Right lobe of liver (tissue), 4 donors: ENCODE data around the gene FBXW11.

ENCODE experiments used
- POLR2A ChIP-seq: fragments of 450-650 bp; IDR thresholded peaks from one replicate; pipeline ENCODE4 v1.6.1; 2017; ENCODE audit warnings: antibody characterized with exemption, mild to moderate bottlenecking
- TF ChIP-seq, protein P1 (sequence below), 4 donors: fragments of 200-600 bp in 3 of 4; fragments of 450-650 bp in 1 of 4; IDR thresholded peaks; one replicate each; pipeline versions ENCODE4 v1.5.1 to v1.8.0; 2016 to 2022; ENCODE audit warnings: antibody characterized with exemption in 4 of 4, mild to moderate bottlenecking in 2 of 4
- donor health status: DM: no; HTN: no; CAD: no.
- donor health status: DM: no; HTN: no; CAD: no.
- donor health status: DM: no; HTN: yes; CAD: no.

DNA sequence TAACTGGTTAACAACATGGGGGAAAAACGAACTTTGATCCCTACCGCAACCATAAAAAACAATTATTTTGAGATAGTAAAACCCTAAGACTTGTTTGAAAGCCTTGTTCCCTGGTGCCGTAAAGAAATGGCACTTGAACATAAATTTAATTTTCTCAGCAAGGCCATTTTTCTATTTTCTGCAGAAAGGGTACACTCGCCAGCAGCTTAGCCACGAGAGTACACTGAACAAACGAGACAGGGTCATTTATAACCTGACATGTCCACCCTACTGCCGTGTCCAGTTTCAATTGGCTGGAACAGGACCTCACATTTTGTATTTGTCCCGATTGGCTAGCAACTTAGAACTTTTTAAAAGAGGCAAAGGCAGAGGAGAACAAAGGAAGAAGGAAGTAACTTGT lies 26.8 kb downstream of the FBXW11 start:
- TF ChIP-seq, protein P1, sequence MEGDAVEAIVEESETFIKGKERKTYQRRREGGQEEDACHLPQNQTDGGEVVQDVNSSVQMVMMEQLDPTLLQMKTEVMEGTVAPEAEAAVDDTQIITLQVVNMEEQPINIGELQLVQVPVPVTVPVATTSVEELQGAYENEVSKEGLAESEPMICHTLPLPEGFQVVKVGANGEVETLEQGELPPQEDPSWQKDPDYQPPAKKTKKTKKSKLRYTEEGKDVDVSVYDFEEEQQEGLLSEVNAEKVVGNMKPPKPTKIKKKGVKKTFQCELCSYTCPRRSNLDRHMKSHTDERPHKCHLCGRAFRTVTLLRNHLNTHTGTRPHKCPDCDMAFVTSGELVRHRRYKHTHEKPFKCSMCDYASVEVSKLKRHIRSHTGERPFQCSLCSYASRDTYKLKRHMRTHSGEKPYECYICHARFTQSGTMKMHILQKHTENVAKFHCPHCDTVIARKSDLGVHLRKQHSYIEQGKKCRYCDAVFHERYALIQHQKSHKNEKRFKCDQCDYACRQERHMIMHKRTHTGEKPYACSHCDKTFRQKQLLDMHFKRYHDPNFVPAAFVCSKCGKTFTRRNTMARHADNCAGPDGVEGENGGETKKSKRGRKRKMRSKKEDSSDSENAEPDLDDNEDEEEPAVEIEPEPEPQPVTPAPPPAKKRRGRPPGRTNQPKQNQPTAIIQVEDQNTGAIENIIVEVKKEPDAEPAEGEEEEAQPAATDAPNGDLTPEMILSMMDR (IDR thresholded peaks at IDR 0.05) = no peak
- no peak for TF ChIP-seq POLR2A
